GM19328 (cell line): ENCODE measurements around the gene BLOC1S5.
A peak's percentile ranks its signal among the peaks of the same experiment; 100 is the strongest.
"Not testable (repeated sequence)": the region's sequence is repeated elsewhere in the genome, so short reads cannot be mapped to it uniquely, and the experiment has no call there.

Experiments used
- ATAC-seq: cut with Tn5 transposase; IDR thresholded peaks from one replicate; pipeline ENCODE4 v1.9.1; 2021; ENCODE audit warnings: mild to moderate bottlenecking, moderate library complexity; ENCODE audit not compliant: unreplicated experiment

Gene BLOC1S5

DNA sequence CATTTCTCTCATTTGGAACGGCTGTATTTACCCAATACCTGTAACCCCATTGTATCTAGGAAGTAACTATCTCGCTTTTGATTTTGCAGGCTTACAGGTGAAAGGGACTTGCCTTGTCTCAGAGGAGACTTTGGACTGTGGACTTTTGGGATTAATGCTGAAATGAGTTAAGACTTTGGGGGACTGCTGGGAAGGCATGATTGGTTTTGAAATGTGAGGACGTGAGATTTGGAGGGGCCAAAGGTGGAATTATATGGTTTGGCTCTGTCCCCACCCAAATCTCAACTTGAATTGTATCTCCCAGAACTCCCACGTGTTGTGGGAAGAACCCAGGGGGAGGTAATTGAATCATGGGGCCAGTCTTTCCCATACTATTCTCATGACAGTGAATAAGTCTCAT, 18.4 kb downstream of the BLOC1S5 start:
- not testable (repeated sequence) for ATAC-seq

DNA sequence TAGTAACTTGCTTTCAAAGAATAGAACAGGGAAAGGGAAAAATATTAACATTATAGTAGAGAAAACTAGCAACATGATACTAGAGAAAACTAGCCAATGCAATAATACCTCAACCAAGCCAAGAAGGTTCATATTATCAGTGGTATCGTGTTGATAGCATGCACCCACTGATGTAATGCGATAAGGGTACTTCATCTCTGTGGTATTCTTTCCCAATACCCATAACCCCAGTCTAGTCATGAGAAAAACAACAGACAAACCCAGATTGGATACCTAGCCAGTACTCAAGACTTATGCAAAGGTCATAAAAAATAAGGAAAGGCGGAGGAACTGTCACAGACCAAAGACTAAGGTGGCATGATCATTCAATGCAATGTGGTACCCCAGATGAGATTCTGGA, 21.0 kb downstream of the BLOC1S5 start:
- no peak for ATAC-seq

DNA sequence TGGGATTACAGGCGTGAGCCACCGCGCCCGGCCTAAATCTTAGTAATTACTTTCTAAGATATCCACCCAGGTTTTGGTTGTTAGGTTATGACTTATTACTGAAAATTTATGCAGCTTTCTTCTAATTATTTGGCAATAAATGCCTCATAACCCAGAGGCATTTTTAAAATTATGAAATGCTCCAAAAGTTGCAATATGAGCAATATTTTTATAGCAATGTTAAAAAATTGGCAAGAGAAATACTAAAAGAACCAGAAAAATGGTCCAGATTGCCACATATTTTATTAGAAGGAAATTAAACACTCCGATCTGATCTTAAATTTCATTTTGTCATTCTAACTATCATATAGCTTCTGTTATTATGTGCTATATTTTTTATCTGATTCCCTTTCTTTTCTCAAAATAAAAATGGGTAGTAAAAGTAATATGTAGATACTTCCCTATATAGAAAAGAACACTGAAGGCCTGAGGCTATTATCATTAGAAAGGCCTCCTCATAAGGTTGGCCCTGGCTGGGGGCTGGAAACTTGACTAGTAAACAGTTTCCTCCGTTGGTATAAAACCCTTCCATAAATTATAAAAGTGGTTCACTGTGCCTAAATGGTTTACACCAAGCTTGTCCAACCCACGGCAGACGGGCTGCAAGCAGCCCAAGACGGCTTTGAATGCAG, 22.1 kb downstream of the BLOC1S5 start:
- no peak for ATAC-seq

DNA sequence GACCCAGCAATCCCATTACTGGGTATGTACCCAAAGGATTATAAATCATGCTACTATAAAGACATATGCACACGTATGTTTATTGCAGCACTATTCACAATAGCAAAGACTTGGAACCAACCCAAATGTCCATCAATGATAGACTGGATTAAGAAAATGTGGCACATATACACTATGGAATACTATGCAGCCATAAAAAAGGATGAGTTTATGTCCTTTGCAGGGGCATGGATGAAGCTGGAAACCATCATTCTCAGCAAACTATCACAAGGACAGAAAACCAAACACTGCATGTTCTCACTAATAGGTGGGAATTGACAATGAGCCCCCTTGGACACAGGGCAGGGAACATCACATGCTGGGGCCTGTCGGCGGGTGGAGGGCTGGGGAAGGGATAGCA, 30.1 kb downstream of the BLOC1S5 start:
- ATAC-seq = not testable (repeated sequence)

DNA sequence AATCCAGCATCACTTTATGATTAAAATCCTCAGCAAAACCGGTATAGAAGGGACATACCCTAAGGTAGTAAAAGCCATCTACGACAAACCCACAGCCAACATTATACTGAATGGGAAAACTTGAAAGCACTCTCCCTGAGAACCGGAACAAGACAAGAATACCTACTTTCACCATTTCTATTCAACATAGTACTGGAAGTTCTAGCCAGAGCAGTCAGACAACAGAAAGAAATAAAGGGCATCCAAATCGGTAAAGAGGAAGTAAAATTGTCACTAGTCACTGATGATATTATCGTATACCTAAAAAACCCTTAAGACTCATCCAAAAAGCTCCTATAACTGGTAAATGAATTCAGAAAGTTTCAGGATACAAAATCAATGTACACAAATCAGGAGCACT, 33.3 kb downstream of the BLOC1S5 start:
- no peak for ATAC-seq

DNA sequence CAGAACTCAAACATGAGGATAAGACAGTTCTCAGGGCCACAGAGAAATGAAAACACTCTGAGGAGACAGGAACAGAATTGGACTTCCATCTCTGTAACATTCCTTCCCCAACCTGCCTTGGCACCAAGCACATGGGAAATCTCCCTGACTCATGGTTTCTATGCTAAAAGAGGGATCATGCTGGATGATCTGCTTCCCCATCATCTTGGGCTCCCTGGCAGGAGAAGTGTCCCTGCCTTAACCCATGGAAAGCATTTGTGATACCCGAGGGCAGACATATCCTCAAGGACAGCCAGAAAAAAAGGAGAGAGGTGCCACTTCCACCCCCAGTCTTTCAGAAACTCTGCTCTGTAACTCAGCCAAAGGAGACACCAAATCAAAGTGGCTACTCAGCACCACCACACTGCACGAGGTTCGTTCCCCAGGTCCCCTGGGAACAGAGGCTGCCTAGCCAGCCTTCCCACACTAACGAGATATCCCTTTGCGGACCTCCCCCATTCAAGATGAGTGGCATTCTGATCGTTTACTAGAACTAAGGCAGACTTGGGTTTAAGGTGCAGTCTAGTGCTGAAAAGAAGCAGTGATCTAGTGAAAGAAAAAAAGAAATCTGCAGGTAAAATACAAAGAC, 34.8 kb downstream of the BLOC1S5 start:
- ATAC-seq = no peak

DNA sequence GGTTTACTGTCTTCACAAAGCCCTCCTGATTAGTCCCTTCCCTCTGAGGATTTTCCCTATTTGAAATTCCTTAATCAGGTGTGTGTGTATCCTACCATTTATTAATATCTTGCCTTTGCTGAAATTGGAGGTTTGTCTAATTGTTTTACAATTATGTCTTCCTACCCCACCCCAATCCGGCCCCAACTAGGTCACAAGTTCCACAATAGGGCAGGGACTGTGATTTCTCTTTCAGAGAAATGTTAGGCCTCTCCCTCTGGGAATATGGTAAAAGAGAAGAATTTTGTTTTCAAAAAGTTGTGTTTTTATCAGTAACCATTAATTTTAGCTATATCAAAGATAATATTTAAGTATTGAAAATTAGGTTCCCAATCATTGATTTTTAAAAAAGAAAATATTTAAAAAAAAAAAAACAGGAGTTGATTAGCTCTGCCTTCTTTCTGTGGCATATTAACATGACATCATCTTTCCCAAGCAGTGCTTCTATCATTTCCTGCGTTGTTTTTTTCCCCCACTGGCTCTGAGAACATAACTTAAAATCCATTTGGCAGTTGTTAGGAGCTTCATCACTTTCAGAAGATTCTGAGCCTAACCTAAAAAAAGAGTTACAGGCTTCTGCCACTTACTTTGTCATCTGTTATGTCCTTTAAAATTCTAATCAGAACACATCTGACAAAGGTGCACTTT, 36.1 kb downstream of the BLOC1S5 start:
- ATAC-seq = no peak

DNA sequence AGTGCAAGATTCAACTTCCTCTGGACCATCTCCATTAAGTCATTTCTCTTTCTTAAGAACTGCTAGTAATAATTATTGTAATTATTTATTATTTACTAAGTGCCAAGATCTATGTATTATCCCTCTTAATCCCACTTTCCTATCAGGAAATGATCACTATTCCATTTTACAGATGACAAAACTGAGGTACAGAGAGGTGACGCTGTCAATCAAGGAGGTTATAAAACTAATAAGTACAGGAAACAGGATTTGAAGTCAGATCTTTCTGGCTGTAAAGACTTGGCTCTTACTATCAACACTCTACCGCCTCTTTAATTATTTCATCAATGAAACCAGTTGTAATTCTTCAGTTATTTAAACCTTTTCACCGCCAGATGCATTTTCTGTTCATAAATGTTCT, 37.4 kb downstream of the BLOC1S5 start:
- no peak for ATAC-seq

DNA sequence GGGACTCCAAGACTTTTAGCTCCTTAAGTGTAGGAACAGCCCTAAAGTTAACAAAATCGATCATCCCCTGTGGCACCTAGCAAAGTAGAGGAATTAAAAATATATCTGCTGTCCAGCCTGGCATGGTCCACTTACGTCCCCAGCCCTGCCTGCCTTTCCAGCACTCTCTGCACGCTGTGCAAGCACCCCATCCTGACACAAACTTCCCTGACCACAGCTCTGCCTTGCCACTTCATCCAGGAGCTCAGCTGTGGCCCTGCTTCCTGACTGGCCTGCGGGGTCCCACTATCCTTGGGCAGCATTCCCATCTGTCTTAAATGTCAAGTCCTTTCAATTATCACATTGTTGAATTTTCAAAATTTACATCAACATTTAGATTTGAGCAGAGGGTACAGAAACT, 39.0 kb downstream of the BLOC1S5 start:
- ATAC-seq = no peak

DNA sequence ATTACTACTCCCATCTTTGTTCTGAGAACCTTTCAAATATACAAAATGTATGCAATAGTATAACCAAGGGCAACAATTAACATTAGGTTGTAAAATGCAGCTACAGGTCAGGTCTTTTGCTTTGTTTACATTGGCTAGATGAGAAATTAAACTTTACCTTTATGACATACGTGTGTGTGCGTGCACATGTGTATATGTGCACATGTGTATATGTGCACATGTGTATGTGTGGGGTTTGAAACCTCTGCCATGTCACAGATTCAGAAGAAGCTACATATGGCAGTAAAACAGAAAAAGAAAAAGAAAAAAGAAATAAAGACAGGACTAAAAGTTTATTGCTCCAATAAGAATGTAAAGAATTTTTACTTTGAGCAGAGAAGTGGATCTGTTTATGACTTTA, 40.6 kb downstream of the BLOC1S5 start:
- ATAC-seq = no peak

DNA sequence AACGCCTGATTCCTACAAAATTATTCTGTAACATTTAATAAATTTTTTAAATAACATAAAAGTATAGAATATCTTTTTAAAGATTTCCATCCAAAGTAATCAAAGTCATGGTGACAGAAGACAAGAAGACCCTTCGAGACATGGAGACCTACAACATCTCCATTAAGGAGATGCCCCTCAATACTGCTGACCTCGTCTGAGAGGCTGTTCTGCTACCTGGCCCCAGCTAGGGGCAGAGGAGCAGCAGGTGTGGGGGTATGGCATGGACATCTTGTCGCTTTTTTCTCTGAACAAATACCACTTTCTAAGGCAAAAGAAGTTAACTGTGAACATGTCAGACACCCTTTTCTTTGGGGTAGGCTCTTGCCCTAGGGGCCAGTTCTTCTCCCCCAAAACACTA, 44.1 kb downstream of the BLOC1S5 start:
- no peak for ATAC-seq

DNA sequence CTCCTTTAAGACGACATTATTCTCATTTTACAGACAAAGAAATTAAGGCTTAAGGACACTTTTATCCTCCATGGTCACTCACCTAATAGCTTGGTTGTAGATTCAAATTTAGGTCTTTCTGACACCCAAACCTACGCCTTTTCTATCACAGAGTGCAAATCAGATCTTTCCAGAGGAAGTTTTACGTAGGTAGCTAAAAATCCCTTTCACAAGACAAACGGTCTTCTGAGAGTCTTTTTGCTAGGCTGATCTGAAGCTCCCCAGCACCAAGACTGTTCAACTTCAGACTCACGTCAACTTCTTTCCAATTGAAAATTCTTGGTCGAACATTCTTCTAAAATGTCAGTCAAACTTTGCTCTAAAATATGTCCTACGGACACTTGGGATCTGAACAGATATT, 46.5 kb downstream of the BLOC1S5 start:
- peak; percentile 6 for ATAC-seq

DNA sequence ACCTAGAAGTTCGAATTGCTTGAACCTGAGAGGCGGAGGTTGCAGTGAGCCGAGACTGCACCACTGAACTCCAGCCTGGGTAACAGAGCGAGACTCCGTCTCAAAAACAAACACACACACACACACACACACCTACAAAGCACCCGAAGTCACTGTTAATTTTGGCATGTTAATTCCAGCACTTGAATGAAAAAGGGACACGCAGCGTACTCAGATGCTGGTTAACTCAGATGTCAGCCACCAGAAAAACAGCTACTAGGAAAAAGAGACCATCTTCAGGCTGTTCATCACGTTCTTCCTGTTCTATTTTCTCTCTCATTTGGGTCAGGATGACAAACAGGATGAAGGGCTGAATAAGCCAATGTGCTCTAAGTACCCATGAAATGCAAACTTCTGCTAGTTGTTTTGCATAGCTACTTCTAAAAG, 46.9 kb downstream of the BLOC1S5 start:
- ATAC-seq = peak; percentile 72

DNA sequence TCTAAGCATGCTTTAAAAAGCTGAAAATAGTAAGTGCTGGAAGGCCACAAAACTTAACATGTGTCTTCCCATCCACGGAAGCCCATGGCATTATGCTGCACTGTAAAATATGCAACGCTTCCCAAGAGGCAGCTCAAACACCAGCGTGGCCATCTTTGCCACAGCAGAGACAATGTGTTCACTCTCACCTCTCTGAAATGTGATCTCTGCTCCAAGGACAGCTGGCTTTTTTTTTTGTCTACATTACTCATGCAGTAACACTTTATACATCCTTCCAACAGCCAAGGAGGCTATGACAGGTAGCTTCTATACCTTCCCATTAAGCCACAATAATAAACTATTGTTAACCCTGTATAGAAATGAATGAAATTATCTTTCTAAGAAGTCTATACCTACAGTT, 49.2 kb downstream of the BLOC1S5 start:
- no peak for ATAC-seq

DNA sequence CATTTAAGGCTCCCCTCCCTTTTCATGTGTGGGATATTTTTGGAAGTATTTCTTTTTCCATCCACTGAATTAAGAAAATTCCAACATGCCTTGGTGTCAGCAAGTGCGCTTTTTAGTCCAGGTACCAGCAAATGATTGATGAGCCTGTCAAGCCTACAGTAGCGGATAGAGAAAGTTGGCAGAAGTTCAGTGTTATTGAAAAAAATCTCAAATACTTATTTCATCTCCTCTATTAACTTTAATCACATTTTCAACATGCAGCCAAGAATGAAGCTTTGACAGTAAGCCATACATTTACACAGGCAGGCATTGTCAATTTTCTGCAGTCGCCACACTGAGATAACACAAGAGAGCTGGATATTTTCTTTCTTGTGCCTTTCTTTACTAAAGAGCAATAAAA, 50.4 kb downstream of the BLOC1S5 start:
- ATAC-seq = no peak

DNA sequence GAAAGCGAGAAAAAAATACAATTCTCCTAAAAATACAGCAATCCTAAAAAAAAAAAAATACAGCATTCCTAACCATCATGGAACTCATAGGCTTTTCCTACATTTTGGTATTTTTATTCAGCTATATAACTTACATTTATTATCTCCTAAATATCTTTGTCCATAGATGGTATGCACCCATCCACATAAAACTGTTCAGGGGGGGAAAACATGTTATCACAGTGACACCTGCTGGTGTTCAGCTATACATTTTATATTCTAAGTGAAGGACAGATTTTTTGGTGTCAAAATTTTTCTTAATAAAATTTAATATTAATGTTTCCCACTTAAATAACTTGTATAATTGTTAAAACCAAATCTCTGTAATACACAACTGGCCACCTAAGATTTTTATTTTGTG, 58.0 kb downstream of the BLOC1S5 start:
- no peak for ATAC-seq

DNA sequence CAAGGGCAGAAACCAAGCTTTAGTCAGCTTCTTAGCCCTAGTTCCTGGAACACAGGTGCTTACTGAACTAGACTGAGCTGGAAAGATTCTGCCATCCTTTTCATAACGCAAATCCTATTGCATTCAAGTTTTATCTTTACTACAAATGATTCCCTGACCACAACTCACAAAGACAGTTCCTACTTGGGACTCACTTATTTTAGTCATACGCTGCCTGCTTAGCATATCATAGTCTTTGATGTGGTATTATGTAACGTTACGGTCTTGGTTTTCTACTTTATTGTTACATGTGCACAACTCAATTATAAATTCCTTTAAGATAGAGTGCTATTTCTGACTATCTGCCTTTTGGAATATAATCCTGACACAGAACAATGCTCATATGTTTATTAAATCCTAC, 59.1 kb downstream of the BLOC1S5 start:
- no peak for ATAC-seq

DNA sequence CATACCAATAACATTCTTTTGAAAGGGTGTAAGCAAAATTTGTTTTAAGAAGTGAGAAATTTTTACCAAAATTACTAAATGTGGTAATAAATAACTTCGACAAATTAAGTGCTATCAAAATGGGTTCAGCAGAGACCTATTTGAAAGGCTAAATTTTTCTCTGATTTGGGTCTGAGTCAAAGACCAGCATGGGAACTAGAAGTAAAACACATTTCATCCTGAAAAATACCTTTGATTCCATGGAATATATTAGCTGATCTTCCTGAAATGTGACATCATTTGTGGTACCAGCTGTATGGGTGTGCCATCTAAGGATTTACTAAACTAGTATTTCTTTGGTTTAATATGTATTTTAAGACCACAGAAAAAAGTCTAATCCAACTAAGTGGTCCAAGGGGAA, 63.6 kb downstream of the BLOC1S5 start:
- ATAC-seq = no peak

DNA sequence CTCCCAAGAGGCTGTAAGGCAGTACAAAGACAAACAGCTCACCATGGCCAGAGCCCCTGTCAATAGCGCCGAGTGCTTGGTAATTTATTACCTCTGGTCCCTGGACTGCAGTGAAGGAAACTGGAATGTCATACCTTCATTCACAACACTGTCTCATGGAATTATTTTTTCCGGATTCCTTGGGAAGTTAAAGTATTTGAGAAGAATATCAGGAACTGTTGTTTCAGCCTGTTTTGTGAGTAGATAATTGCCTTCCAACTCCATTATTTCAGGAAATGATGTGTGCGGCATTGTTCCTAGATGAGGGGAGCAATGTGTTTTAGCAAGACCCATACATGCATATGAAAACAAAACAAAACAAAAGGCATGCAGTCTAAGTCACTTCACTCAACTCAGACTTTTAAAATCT, 64.0 kb downstream of the BLOC1S5 start:
- no peak for ATAC-seq

DNA sequence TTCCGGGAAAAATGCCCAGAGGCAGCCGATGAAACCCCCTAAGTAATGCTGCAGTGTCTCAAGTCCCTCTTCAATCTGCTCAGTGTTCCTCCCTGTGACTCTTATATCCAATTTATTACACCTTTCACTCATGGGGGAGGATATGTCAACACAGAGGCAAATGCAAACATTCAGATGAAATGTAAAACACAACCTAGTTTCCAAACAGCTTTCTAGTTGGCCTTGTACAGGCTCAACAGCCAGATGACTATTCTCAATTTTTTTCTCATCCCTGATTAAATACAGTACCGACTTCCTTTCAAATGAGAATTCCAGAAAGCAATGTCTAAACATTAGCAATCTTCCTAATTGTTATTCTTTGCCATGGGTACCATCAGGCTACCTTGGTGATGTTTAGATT, 65.0 kb downstream of the BLOC1S5 start:
- ATAC-seq = no peak

DNA sequence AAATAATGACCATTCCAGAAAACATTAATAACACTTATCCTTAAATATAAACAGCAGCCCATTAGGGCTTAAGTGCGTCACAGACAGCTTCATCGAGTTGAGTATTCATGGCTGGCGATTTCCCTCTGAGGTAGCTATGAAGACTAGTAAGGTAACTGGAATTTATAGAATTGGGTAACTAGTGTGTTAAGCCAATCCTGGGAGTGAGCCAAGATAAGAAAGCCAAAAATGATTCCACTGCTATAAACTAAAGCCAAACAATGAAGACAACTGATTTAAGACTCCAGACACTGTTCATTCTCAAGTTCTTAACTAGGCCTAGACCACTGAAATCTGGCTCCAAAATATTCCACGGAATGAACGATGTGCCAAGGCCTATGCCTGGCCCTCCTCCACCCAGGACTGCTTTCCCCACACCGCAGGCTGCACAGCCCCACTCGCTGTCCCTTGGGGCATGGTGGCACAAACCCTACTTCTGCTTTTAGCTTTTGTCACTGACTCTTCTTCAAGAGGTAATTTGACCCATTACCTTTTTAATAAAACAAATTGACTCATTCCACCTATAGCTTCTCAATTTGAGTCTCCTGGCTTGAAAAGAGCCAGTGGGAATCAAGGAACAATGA, 66.0 kb downstream of the BLOC1S5 start:
- ATAC-seq = no peak

DNA sequence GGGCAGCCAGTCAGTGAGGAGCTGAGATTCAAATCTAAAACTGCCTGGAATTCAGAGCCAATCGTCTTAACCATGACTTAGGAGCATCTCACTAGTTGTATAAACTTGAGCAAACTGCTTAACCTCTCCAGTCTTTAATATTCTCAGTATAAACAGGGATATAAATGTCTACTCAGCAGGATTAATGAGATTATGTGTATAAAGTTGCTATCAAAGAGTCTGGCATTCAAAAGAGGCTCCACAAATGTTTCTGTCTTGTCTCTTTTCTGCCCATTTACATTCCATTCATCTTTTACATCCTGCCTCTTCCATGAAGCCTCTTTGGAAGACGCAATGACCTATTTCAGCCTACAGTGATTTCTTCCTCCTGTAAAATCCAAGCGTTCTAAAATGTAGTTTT, 66.9 kb downstream of the BLOC1S5 start:
- no peak for ATAC-seq
